HFF-Myc (cell line): ENCODE results near the gene ZNRF2.

ENCODE experiments used
- DNase-seq: peaks from one replicate; pipeline ENCODE4 v3.0.0-alpha.2; 2011; ENCODE audit warnings: low read depth; ENCODE audit errors: extremely low read depth
- H3K4me3 ChIP-seq: replicated peaks from 2 replicates; pipeline ENCODE4 v1.5.1; 2011; ENCODE audit warnings: low read depth, mild to moderate bottlenecking, control low read depth, low read length
- TF ChIP-seq, protein P1 (sequence below): IDR thresholded peaks from 2 replicates; pipeline ENCODE4 v1.5.1; 2012; ENCODE audit warnings: mild to moderate bottlenecking, low read depth, low read length, control low read depth; ENCODE audit errors: missing control alignments

ZNRF2 gene

GRCh38 chr7:30252885-30253795 lies 31.3 kb upstream of the ZNRF2 start:
- no peak for DNase-seq
- TF ChIP-seq, protein P1, sequence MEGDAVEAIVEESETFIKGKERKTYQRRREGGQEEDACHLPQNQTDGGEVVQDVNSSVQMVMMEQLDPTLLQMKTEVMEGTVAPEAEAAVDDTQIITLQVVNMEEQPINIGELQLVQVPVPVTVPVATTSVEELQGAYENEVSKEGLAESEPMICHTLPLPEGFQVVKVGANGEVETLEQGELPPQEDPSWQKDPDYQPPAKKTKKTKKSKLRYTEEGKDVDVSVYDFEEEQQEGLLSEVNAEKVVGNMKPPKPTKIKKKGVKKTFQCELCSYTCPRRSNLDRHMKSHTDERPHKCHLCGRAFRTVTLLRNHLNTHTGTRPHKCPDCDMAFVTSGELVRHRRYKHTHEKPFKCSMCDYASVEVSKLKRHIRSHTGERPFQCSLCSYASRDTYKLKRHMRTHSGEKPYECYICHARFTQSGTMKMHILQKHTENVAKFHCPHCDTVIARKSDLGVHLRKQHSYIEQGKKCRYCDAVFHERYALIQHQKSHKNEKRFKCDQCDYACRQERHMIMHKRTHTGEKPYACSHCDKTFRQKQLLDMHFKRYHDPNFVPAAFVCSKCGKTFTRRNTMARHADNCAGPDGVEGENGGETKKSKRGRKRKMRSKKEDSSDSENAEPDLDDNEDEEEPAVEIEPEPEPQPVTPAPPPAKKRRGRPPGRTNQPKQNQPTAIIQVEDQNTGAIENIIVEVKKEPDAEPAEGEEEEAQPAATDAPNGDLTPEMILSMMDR, result no peak
- no peak overlapping the region for H3K4me3 ChIP-seq

- no peak for DNase-seq
- TF ChIP-seq, protein P1, result no peak
- no peak overlapping the region for H3K4me3 ChIP-seq
Measured at GRCh38 chr7:30253796-30254165, 30.6 kb upstream of the ZNRF2 start.

GRCh38 chr7:30254248-30254647 lies 30.1 kb upstream of the ZNRF2 start:
- H3K4me3 ChIP-seq, result no peak overlapping the region
- TF ChIP-seq, protein P1, result no peak
- DNase-seq, result no peak

- no peak for DNase-seq
- TF ChIP-seq, protein P1, result no peak
- H3K4me3 ChIP-seq, result no peak overlapping the region
Measured at GRCh38 chr7:30254717-30255063, 29.7 kb upstream of the ZNRF2 start.

- no peak overlapping the region for H3K4me3 ChIP-seq
- TF ChIP-seq, protein P1, result no peak
- DNase-seq, result no peak
Measured at GRCh38 chr7:30255064-30255769, 29.2 kb upstream of the ZNRF2 start.

- TF ChIP-seq, protein P1, result no peak
- no peak overlapping the region for H3K4me3 ChIP-seq
- DNase-seq, result no peak
Measured at GRCh38 chr7:30256349-30256858, 28.0 kb upstream of the ZNRF2 start.
